Measurements from ENCODE around the gene TMEM175.

Gene TMEM175

DNA sequence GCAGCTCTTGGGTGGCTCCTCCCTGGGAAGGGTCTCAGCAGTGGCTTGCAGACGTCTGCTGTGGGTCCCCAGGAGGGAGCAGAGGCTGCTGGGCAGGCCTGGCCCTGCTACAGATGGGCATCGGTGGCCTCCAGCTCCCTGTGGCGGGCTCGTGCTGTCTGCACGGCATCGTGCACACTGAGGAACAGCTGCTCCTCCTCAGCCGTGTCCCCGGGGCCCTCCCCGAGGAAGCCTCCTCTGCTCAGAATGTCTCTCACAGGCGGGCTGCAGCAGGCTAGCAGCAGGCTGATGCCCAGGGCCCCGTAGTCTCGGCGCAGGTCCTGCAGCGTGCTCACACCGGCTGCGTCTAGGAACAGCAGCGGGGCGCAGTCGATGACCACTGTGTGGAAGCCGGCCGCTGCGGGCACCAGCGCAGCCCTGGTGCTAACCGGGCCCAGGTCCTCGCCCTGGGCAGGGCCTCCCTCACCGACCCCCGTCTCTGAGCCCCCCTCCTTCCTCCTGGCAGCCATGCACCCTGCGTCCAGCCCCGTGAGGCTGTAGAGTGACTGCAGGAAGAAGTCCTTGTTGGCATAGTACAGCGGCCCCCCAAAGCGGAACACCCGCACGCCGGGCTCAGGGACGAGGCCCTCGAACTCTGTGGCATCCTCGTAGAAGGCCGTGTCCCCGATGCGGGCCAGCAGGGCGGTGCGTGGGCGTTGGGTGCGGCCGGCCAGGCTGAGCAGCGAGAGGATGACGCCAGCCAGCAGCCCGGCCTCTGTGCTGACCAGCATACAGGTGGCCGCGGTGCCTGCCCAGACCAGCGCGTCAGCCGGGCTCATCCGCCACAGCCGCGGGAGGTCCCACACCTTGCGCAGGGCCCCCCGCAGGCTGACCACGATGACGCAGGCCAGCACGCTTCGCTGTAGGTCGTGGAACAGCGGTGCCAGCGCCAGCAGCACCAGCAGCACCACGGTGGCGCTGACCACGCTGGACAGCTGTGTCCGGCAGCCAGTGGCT lies 56.8 kb downstream of the TMEM175 start:
- H3K4me3 Mint-ChIP-seq, result no peak overlapping the region

DNA sequence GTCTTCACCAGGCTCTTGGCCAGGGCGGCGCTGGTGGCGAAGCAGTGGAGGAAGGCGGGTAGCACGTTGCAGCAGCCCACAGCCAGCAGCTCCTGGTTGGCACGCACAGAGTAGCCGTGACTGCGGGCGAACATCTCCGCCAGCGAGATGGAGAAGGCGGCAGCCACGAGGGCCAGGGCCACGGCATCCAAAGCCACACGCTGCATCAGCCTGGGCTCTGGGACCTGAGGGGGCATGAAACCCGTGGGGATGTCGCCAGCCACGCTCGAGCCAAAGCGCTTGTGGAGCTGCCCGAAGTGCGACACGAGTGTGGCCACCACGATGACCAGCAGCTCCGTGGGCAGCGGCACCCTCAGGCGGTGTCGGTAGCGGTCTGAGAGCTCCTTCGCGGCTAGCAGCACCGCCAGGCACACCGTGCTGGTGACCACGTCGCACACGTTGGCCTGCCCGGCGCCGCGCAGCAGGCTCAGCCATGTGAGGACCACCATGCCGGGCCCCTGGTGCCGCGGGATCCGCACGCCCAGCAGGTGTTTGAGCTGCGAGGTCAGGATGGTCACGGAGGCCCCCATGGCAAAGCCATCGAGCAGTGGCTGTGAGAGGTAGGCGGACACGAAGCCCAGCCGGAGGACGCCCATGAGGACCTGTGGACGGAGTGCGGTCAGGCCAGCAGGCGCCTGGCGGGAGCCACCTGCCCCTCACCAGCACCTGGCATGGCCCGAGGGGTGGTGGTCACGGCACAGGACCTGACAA lies 57.6 kb downstream of the TMEM175 start:
- ATAC-seq (replicated peaks), result no peak

More for the DNA sequence above, 56.8 kb downstream of the TMEM175 start:
- Mint-ChIP-seq H3K27ac (no peak overlapping the region), H3K4me1 (ENCODE audit: low read depth in 2 of 2) (peaks cover 4 to 14% of the 10 kb centered on the region in 2 donors), H3K36me3 (ENCODE audit: insufficient read depth) (no peaks in the 10 kb centered on the region), H3K9me3 (no peaks in the 10 kb centered on the region), H3K27me3 (no peaks in the 10 kb centered on the region)
- ATAC-seq (replicated peaks) (no peak), DNase-seq (no peak)

DNA sequence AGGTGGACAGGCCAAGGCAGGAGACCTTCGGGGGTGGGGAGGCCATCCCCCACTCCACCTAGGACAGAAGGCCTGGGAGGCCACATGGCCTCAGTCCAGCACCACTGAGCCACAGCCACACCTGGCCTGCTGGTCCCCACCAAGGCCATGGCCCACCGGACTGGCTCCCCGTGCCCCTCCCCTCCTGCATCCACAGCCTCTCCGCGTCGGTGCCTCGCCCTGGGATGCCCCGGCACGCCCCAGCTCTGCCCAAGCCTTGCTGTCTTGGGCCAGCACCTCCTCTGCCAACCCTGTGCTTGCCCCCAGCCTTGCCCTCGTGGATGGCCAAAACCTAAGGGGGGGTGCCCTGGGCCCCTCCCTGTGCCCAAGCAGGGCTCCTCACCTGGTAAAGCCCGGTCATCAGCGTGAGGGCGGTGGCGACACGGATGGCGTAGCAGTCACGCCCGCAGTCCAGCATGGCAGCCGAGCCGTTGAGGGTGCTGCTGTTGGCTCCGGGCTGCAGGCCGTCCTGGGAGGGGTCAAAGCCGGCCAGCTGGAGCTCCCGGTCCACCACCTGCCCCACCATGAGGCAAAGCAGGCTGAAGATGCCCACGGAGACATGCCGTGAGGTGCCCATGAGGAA lies 58.6 kb downstream of the TMEM175 start:
- Mint-ChIP-seq H3K36me3 (ENCODE audit: insufficient read depth) (no peaks in the 10 kb centered on the region), H3K9me3 (no peaks in the 10 kb centered on the region), H3K4me1 (ENCODE audit: low read depth in 2 of 2) (peaks cover 4 to 14% of the 10 kb centered on the region in 2 donors), H3K27ac (no peak overlapping the region), H3K4me3 (no peak overlapping the region), H3K27me3 (peaks cover 0 to 7% of the 10 kb centered on the region in 2 donors)
- no peak for ATAC-seq (replicated peaks)
- no peak for DNase-seq

More for the DNA sequence above, 57.6 kb downstream of the TMEM175 start:
- no peaks in the 10 kb centered on the region for H3K27me3 Mint-ChIP-seq
- no peak for DNase-seq
- peaks cover 4 to 14% of the 10 kb centered on the region in 2 donors for H3K4me1 Mint-ChIP-seq (ENCODE audit: low read depth in 2 of 2)
- no peak overlapping the region for H3K4me3 Mint-ChIP-seq
- no peaks in the 10 kb centered on the region for H3K9me3 Mint-ChIP-seq
- no peaks in the 10 kb centered on the region for H3K36me3 Mint-ChIP-seq (ENCODE audit: insufficient read depth)
- H3K27ac Mint-ChIP-seq, result no peak overlapping the region

DNA sequence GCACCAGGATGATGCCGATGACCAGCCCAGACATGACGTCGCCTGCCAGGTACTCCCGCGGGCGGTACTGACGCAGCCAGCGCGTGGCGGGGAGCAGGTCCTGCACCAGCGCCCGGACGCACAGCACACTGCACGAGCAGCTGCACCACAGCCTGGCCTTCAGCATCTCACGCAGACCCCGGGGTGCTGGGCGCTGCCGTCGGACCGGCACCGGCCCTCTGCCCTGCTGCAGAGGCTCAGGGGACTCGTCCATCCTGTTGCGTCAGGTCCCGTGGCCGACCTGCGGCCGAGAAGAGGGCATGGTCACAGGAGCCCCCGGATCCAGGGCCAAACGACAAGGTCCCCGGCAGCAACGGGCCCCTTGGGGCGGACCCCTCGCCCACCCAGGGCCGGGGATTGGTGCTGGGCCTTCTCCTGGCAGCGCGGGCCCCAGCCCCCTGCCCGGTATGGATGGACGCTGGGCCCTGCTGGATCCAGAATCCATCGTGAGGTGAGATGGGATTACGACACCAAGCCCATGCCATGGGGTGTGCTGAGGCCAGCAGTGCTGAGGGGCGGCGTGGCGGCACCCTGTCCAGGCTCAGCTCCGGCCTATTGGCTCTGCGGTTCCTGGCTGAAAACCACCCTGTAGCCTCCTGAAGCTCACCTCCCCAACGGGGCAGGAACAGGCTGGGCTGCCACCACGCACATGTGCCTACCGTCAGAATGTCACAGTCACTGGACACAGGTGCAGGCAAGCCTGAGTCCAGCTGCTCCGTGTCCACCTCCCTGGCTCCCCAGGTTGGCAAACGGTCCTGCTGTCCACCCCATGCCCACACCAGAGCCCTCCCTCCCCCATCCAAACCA lies 59.4 kb downstream of the TMEM175 start:
- peaks cover under 1 to 15% of the 10 kb centered on the region in 2 donors for H3K27me3 Mint-ChIP-seq
- H3K27ac Mint-ChIP-seq, result no peak overlapping the region
- DNase-seq (no peak), ATAC-seq (replicated peaks) (no peak)
- no peak overlapping the region for H3K4me3 Mint-ChIP-seq
- no peaks in the 10 kb centered on the region for H3K36me3 Mint-ChIP-seq (ENCODE audit: insufficient read depth)
- peaks cover 4 to 10% of the 10 kb centered on the region in 2 donors for H3K4me1 Mint-ChIP-seq (ENCODE audit: low read depth in 2 of 2)
- H3K9me3 Mint-ChIP-seq, result no peaks in the 10 kb centered on the region

DNA sequence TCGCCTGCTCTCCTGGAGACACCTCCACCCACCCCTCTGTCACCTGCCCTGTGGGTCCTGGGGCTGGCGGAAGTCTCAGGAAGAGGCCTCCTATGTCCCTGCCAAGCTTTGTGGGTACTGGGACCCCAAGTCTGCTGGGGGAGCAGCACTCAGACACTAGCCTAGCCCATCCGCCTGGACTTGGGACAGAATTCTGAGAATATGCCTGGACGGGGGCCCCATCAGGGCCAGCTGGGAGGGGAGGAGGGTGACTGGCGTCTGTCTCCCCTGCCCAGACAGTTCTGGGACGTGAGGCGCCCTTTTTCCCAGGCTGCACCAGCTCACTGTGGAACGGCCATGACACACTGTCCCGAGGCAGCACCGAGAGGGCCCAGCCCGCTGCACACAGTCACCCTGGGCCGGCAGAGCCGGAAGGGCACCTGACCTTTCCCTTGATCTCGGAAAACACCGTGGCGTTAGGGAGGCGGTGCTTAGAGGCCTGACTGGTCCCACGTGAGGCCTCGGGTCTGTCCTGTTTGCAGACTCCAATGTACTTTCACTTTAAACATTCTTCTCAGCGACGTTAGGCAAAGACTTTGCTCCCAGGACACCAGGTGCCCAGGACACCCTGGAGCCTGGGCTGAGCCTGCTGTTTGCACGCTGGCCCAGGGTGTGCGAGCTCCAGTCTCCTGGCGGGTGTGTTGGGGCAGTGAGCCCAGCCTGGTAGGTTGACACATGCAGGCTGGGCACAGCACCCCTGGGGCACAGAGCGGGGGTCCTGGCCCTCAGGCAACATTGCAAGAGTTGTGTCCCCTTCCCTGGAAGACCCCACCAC lies 60.2 kb downstream of the TMEM175 start:
- H3K9me3 Mint-ChIP-seq, result no peaks in the 10 kb centered on the region
- DNase-seq (no peak), ATAC-seq (replicated peaks) (no peak)
- no peak overlapping the region for H3K4me3 Mint-ChIP-seq
- H3K27ac Mint-ChIP-seq, result no peak overlapping the region
- no peaks in the 10 kb centered on the region for H3K36me3 Mint-ChIP-seq (ENCODE audit: insufficient read depth)
- peaks cover 6 to 12% of the 10 kb centered on the region in 2 donors for H3K4me1 Mint-ChIP-seq (ENCODE audit: low read depth in 2 of 2)
- peaks cover 5 to 22% of the 10 kb centered on the region in 2 donors for H3K27me3 Mint-ChIP-seq

DNA sequence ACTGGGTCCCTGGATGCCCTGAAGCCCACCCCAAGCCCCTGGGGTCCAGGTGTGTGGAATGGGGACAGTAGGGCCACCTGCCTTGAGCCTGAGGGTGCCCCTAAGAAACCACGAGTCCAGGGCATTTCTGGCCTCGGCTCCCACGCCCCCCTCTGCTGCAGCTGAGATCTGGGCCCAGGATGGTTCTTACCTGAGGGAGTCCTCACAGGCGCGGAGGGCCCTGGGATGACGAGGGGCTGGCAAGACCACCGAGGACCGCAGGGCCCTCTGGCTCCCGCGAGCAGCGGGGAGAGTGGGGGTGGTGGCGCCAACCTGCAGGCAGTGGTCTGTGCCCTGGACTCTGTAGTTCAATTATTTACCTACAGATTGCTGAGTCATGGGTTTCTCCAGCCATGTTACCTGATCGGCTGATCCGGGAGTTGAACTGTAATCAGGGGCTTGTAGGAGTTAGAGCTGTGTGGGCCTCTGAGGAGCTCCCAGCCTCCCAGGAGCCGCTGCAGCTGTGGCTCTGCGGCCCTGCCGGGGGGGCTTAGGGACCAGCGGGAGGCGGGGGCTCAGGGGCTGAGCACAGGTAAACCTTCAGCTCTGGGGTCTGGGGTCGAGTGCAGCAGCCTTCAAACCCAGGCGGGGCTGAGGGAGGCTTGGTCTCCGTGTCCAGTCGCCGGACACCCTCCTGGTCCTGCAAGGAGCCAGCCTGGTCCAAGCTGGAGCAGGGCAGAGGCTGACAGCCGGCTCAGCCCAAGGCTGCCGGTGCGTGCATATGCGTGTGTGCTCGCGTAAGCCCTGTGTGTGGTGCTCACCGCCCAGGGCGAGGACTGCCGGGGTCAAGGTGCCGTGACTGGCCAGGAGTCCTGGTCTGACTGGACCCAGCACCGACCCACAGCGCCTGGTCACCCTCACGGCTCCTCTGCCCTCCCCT lies 61.1 kb downstream of the TMEM175 start, which contains the start of gene SLC26A1:
SLC26A1 (minus strand) TSS at position 294 of the 919 bp plus-strand sequence. CDS start 1,701 bp downstream, outside the sequence.
- Mint-ChIP-seq H3K4me1 (ENCODE audit: low read depth in 2 of 2) (peaks cover 8 to 9% of the 10 kb centered on the region in 2 donors), H3K27me3 (peaks cover 11 to 29% of the 10 kb centered on the region in 2 donors), H3K36me3 (ENCODE audit: insufficient read depth) (no peaks in the 10 kb centered on the region), H3K27ac (no peak within 1 kb of the TSS), H3K4me3 (no peak within 1 kb of the TSS), H3K9me3 (no peaks in the 10 kb centered on the region)
- ATAC-seq (replicated peaks), result no peak
- DNase-seq, result no peak

DNA sequence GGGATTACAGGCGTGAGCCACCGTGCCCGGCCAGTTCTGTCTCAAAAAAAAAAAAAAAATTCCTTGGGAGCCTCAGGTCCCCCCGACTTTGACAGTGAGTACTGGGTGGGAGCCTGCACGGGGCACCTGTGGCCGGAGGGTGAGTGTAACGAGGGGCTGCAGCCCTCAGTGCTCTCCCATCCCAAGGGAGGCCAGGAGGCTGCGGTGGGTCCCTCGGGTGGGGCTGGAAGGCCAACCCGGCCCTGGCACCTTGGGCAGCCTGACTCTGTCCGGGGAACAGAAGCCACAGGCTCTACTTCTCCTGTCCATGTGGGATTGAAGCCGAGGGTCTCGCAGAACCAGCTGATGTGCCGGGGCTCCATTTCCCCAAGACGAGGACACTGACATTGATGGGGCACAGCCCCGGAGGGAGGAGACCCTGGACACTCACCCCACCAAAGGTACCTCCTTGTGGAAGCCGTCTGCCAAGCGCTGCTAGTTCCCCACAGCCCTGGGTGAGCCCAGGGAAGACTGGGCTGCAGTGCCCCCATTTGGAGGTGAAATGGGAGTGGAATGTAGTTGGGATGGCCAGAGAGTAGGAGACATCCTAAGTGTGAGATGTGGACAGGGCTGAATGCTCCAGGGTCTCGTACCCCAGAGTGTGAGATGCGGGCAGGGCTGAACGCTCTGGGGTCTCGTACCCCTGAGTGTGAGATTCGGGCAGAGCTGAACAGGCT lies 63.2 kb downstream of the TMEM175 start:
- Mint-ChIP-seq H3K27ac (no peak overlapping the region), H3K4me1 (ENCODE audit: low read depth in 2 of 2) (peaks cover 6 to 8% of the 10 kb centered on the region in 2 donors), H3K4me3 (no peak overlapping the region), H3K36me3 (ENCODE audit: insufficient read depth) (peaks cover 4% of the 10 kb centered on the region), H3K9me3 (no peaks in the 10 kb centered on the region), H3K27me3 (peaks cover 29 to 50% of the 10 kb centered on the region in 2 donors)
- no peak for ATAC-seq (replicated peaks)
- DNase-seq, result no peak

DNA sequence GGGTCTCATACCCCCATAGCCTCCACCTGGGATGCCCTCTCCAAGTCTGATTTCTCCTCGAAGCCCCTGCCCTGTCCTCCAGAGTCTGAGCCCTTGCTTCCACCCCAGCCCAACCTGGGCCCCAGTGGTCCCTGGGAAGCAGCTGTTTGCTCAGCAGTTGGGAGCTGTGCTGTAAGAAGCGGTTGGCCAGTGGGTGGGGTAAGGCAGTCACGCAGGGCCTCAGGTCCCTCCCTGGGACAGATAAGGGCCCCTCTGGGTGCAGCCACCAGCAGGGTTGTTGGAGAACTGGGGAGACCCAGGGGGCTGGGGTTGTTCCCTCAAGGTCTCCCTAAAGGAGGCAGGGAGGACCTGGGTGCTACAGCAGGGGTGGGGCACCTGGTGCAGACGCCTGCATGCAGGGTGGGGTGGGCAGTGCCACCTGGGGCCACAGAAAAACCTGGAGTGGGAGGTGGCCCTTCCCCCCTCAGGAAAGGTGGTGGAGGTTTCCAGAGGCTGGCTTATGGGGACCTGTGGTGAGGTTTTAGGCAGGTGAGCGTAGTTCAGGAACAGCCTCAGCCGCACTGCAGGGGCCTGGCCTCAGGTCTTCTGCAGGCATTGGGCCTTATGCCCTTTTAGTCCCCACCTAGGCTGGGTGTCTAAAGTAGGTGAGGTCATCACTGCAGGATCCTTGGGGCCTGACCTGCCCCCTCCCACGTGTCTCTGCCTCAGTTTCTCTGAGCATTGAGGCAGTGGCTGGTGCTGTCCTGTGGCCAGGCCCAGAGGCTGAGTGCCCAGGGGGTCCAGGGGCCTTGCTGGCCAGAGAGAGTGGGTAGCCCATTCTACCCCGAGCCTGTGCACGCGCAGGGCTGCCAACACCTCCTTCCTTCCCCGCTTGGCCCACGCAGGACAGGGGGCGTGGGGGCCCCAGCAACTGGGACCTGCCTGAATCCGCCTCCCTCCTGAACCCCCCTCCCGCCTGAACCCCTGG lies 64.1 kb downstream of the TMEM175 start:
- ATAC-seq (replicated peaks), result no peak
- peaks cover 30 to 57% of the 10 kb centered on the region in 2 donors for H3K27me3 Mint-ChIP-seq

DNA sequence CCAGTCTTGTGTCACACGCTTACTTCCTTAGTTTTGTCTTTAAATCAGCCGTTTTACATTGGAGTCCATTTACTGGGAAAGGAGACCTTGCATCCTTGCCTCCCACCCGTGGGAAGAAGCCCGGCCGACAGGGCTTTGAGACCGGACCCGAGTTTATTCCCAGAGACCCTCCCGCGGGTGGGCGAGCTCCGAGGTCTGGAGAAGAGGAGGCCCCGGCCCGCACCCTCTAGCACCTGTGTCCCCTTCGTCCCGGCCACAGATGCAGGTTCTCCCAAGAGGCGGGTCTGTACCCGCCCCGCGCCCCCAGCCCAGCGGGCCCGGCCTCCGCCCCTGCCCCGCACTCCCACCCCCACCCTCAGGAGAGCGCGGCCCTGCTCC lies 64.7 kb downstream of the TMEM175 start:
- peaks cover 6 to 8% of the 10 kb centered on the region in 2 donors for H3K4me1 Mint-ChIP-seq (ENCODE audit: low read depth in 2 of 2)
- H3K36me3 Mint-ChIP-seq (ENCODE audit: insufficient read depth), result peaks cover 4% of the 10 kb centered on the region
- peak overlapping the region in 1 of 2 donors; percentile 57 for H3K4me3 Mint-ChIP-seq
- no peak for ATAC-seq (replicated peaks)
- H3K9me3 Mint-ChIP-seq, result no peaks in the 10 kb centered on the region
- H3K27me3 Mint-ChIP-seq, result peaks cover 30 to 57% of the 10 kb centered on the region in 2 donors
- no peak overlapping the region for H3K27ac Mint-ChIP-seq
- no peak for DNase-seq

More for the DNA sequence above, 64.1 kb downstream of the TMEM175 start:
- DNase-seq, result no peak
- H3K27ac Mint-ChIP-seq, result no peak overlapping the region
- no peaks in the 10 kb centered on the region for H3K9me3 Mint-ChIP-seq
- peaks cover 6 to 8% of the 10 kb centered on the region in 2 donors for H3K4me1 Mint-ChIP-seq (ENCODE audit: low read depth in 2 of 2)
- H3K36me3 Mint-ChIP-seq (ENCODE audit: insufficient read depth), result peaks cover 4% of the 10 kb centered on the region
- peak overlapping the region in 1 of 2 donors; percentile 57 for H3K4me3 Mint-ChIP-seq
